ENCODE measurements around the gene NKG7.

DNA sequence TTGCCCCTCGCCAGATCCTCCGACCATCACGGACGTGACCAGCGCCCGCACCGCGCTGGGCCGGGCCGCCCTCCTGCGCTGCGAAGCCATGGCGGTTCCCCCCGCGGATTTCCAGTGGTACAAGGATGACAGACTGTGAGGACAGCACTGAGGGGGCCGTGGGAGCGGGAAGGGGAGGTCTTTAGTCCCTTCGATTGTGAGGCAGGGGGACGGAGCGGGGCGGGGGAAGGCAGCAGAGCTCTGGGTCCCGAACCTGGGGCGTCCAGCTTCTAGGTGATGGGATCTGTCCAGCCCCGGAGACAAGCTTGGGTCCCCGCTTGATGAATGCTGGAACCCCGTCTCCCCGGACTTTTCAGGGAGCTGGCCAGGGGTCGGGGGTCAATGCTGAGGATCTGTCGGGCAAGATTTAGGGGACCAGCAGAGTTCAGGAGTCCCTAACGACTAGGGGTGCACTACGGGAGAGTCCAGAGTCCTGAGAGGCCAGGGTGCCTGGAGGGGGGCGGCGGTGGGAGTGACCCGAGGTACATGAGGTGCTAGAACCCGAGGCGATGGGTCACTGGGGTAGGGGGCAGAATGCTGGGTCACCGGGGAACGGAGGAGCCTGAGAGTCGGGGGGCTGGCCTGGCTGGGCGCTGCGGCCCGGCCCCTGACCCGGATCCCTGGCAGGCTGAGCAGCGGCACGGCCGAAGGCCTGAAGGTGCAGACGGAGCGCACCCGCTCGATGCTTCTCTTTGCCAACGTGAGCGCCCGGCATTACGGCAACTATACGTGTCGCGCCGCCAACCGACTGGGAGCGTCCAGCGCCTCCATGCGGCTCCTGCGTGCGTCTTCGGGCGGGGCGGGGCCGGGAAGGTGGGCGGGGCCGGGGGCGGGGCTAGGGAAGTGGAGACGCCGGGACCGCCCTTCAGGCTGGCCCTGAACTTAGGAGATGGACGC lies 45.1 kb downstream of the NKG7 start:
- TF ChIP-seq, protein P1, sequence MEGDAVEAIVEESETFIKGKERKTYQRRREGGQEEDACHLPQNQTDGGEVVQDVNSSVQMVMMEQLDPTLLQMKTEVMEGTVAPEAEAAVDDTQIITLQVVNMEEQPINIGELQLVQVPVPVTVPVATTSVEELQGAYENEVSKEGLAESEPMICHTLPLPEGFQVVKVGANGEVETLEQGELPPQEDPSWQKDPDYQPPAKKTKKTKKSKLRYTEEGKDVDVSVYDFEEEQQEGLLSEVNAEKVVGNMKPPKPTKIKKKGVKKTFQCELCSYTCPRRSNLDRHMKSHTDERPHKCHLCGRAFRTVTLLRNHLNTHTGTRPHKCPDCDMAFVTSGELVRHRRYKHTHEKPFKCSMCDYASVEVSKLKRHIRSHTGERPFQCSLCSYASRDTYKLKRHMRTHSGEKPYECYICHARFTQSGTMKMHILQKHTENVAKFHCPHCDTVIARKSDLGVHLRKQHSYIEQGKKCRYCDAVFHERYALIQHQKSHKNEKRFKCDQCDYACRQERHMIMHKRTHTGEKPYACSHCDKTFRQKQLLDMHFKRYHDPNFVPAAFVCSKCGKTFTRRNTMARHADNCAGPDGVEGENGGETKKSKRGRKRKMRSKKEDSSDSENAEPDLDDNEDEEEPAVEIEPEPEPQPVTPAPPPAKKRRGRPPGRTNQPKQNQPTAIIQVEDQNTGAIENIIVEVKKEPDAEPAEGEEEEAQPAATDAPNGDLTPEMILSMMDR (IDR thresholded peaks at IDR 0.05): peak in 1 of 3 experiments; percentile 2
- TF ChIP-seq POLR2AphosphoS5 (IDR thresholded peaks at IDR 0.05): no peak
- no peak for TF ChIP-seq POLR2A (IDR thresholded peaks at IDR 0.05; ENCODE audit: low read depth)
